ENCODE measurements around the gene NDUFB11. TPM values are rescaled to one million over a fixed set of nuclear protein-coding genes. Genes with fewer than 3 reads are reported as not detected.
A peak's percentile ranks its signal among the peaks of the same experiment; 100 is the strongest.

NDUFB11 gene
- total and polyA plus RNA-seq, 7 experiments from 2014 or later = 51.3 to 162 (median 58.8) TPM

- ChIA-PET CTCF (interaction anchor here (0.6 to 2.1 kb wide), 5 partner anchors 46 to 809 kb away, joined by 3 to 11 read pairs (median 5); partner anchors contain the start of genes NDUFB11 and RBM10), POLR2A (interaction anchor here (0.8 to 2.9 kb wide), 9 partner anchors 28 to 1768 kb away, joined by 3 to 25 read pairs (median 8); partner anchors contain the start of genes CDK16, NDUFB11, RBM10 and USP11)
- H3K27ac ChIP-seq (ENCODE audit: low read depth, low read length) = peak overlapping the region; percentile 79
- H3K4me3 Mint-ChIP-seq = peak overlapping the region; percentile 86 to 96 (median 93)
- intact Hi-C loops (cut with micrococcal nuclease) = loop anchor here (1.0 to 10.0 kb wide), 9 partner anchors 46 to 837 kb away; partner anchors contain the start of genes NDUFB11 (in 2 of the 2), ARAF (in 1 of the 2), ELK1 (in 1 of the 2) and SLC9A7 (in 1 of the 2)
- peaks cover 0 to 18% (median 0%) of the 10 kb centered on the region in 3 experiments for H3K36me3 ChIP-seq (ENCODE audit: control insufficient read depth in 2 of 3, insufficient read depth in 3 of 3, low read length in 3 of 3)
- peak overlapping the region; percentile 60 for H3K4me3 ChIP-seq (ENCODE audit: low read length)
- peaks cover 12 to 47% (median 36%) of the 10 kb centered on the region in 7 donors for H3K4me1 Mint-ChIP-seq
- H3K9me3 ChIP-seq (ENCODE audit: control insufficient read depth in 2 of 3, low read length in 3 of 3) = no peaks in the 10 kb centered on the region
- H3K27me3 ChIP-seq (ENCODE audit: control insufficient read depth in 2 of 2, insufficient read depth in 2 of 2, low read length in 2 of 2) = no peaks in the 10 kb centered on the region
- no peaks in the 10 kb centered on the region for H3K9me3 Mint-ChIP-seq
- no peaks in the 10 kb centered on the region for H3K27me3 Mint-ChIP-seq
- H3K36me3 Mint-ChIP-seq = peaks cover 0 to 10% (median 3%) of the 10 kb centered on the region in 5 donors
- peak; percentile 87 for ATAC-seq
- peak; percentile 43 to 85 (median 76) for DNase-seq
- H3K4me1 ChIP-seq (ENCODE audit: control insufficient read depth in 2 of 2, insufficient read depth in 2 of 2, low read length in 2 of 2) = peaks cover 5 to 6% of the 10 kb centered on the region in 2 donors
- peak overlapping the region; percentile 79 to 95 (median 92) for H3K27ac Mint-ChIP-seq
These were observed 46.2 kb upstream of the NDUFB11 start for GRCh38 chrX:47190445-47191269.

- H3K4me3 ChIP-seq (ENCODE audit: low read length) = no peak overlapping the region
- intact Hi-C loops (cut with micrococcal nuclease) = loop anchor here (1.0 to 10.0 kb wide), 9 partner anchors 46 to 837 kb away; partner anchors contain the start of genes NDUFB11 (in 2 of the 2), ARAF (in 1 of the 2), ELK1 (in 1 of the 2) and SLC9A7 (in 1 of the 2)
- H3K27ac ChIP-seq (ENCODE audit: low read depth, low read length) = peak overlapping the region; percentile 79
- H3K36me3 ChIP-seq (ENCODE audit: control insufficient read depth in 2 of 3, insufficient read depth in 3 of 3, low read length in 3 of 3) = peaks cover 0 to 26% (median 0%) of the 10 kb centered on the region in 3 experiments
- no peaks in the 10 kb centered on the region for H3K9me3 Mint-ChIP-seq
- no peaks in the 10 kb centered on the region for H3K9me3 ChIP-seq (ENCODE audit: control insufficient read depth in 2 of 3, low read length in 3 of 3)
- H3K36me3 Mint-ChIP-seq = peaks cover 0 to 11% (median 4%) of the 10 kb centered on the region in 5 donors
- no peaks in the 10 kb centered on the region for H3K27me3 ChIP-seq (ENCODE audit: control insufficient read depth in 2 of 2, insufficient read depth in 2 of 2, low read length in 2 of 2)
- H3K4me1 Mint-ChIP-seq = peaks cover 9 to 39% (median 30%) of the 10 kb centered on the region in 7 donors
- DNase-seq = no peak
- ChIA-PET CTCF (interaction anchor here (1.7 kb wide), 1 partner anchor 195 kb away, joined by 7 read pairs; no protein-coding TSS in a partner anchor), POLR2A (interaction anchor here (0.8 to 2.9 kb wide), 6 partner anchors 29 to 1768 kb away, joined by 3 to 25 read pairs (median 11); partner anchors contain the start of genes CDK16, NDUFB11, RBM10 and USP11)
- ATAC-seq = no peak
- H3K4me1 ChIP-seq (ENCODE audit: control insufficient read depth in 2 of 2, insufficient read depth in 2 of 2, low read length in 2 of 2) = peaks cover 4 to 6% of the 10 kb centered on the region in 2 donors
- H3K27me3 Mint-ChIP-seq = no peaks in the 10 kb centered on the region
- H3K27ac Mint-ChIP-seq = no peak overlapping the region
- H3K4me3 Mint-ChIP-seq = no peak overlapping the region
These were observed 45.4 kb upstream of the NDUFB11 start for GRCh38 chrX:47189906-47190305.

GRCh38 chrX:47187106-47187677, 42.7 kb upstream of the NDUFB11 start:
- ATAC-seq (no peak), DNase-seq (no peak)
- Histone ChIP-seq H3K27me3 (ENCODE audit: control insufficient read depth in 2 of 2, insufficient read depth in 2 of 2, low read length in 2 of 2) (no peaks in the 10 kb centered on the region), H3K36me3 (ENCODE audit: control insufficient read depth in 2 of 3, insufficient read depth in 3 of 3, low read length in 3 of 3) (peaks cover 0 to 32% (median 5%) of the 10 kb centered on the region in 3 experiments), H3K9me3 (ENCODE audit: control insufficient read depth in 2 of 3, low read length in 3 of 3) (no peaks in the 10 kb centered on the region), H3K4me1 (ENCODE audit: control insufficient read depth in 2 of 2, insufficient read depth in 2 of 2, low read length in 2 of 2) (no peaks in the 10 kb centered on the region), H3K27ac (ENCODE audit: low read depth, low read length) (no peak overlapping the region), H3K4me3 (ENCODE audit: low read length) (no peak overlapping the region)
- no peak overlapping the region for H3K4me3 Mint-ChIP-seq
- no peaks in the 10 kb centered on the region for H3K9me3 Mint-ChIP-seq
- H3K27ac Mint-ChIP-seq = peak overlapping the region in 1 of 9 donors; percentile 25
- peaks cover 0 to 14% (median 4%) of the 10 kb centered on the region in 5 donors for H3K36me3 Mint-ChIP-seq
- ChIA-PET CTCF (no interaction called here), POLR2A (no interaction called here)
- H3K27me3 Mint-ChIP-seq = no peaks in the 10 kb centered on the region
- peaks cover 0 to 17% (median 9%) of the 10 kb centered on the region in 7 donors for H3K4me1 Mint-ChIP-seq
- intact Hi-C loops (cut with micrococcal nuclease) = no loop called here

GRCh38 chrX:47186096-47186740, 41.7 kb upstream of the NDUFB11 start:
- ChIA-PET CTCF (no interaction called here), POLR2A (no interaction called here)
- no peak overlapping the region for H3K27ac Mint-ChIP-seq
- Histone ChIP-seq H3K4me1 (ENCODE audit: control insufficient read depth in 2 of 2, insufficient read depth in 2 of 2, low read length in 2 of 2) (no peaks in the 10 kb centered on the region), H3K4me3 (ENCODE audit: low read length) (no peak overlapping the region), H3K36me3 (ENCODE audit: control insufficient read depth in 2 of 3, insufficient read depth in 3 of 3, low read length in 3 of 3) (peaks cover 0 to 42% (median 5%) of the 10 kb centered on the region in 3 experiments), H3K27ac (ENCODE audit: low read depth, low read length) (no peak overlapping the region), H3K27me3 (ENCODE audit: control insufficient read depth in 2 of 2, insufficient read depth in 2 of 2, low read length in 2 of 2) (no peaks in the 10 kb centered on the region), H3K9me3 (ENCODE audit: control insufficient read depth in 2 of 3, low read length in 3 of 3) (no peaks in the 10 kb centered on the region)
- no peak for DNase-seq
- H3K4me3 Mint-ChIP-seq = no peak overlapping the region
- H3K9me3 Mint-ChIP-seq = no peaks in the 10 kb centered on the region
- no peak for ATAC-seq
- H3K27me3 Mint-ChIP-seq = no peaks in the 10 kb centered on the region
- intact Hi-C loops (cut with micrococcal nuclease) = no loop called here
- H3K36me3 Mint-ChIP-seq = peaks cover 0 to 19% (median 4%) of the 10 kb centered on the region in 5 donors
- peaks cover 0 to 10% (median 6%) of the 10 kb centered on the region in 7 donors for H3K4me1 Mint-ChIP-seq

GRCh38 chrX:47185241-47185640, 40.7 kb upstream of the NDUFB11 start:
- H3K4me3 Mint-ChIP-seq = no peak overlapping the region
- peaks cover 4 to 22% (median 4%) of the 10 kb centered on the region in 5 donors for H3K36me3 Mint-ChIP-seq
- ATAC-seq (no peak), DNase-seq (no peak)
- no peaks in the 10 kb centered on the region for H3K9me3 Mint-ChIP-seq
- POLR2A ChIA-PET = no interaction called here
- Histone ChIP-seq H3K27ac (ENCODE audit: low read depth, low read length) (no peak overlapping the region), H3K27me3 (ENCODE audit: control insufficient read depth in 2 of 2, insufficient read depth in 2 of 2, low read length in 2 of 2) (no peaks in the 10 kb centered on the region), H3K4me3 (ENCODE audit: low read length) (no peak overlapping the region), H3K36me3 (ENCODE audit: control insufficient read depth in 2 of 3, insufficient read depth in 3 of 3, low read length in 3 of 3) (peaks cover 0 to 46% (median 5%) of the 10 kb centered on the region in 3 experiments), H3K4me1 (ENCODE audit: control insufficient read depth in 2 of 2, insufficient read depth in 2 of 2, low read length in 2 of 2) (no peaks in the 10 kb centered on the region), H3K9me3 (ENCODE audit: control insufficient read depth in 2 of 3, low read length in 3 of 3) (no peaks in the 10 kb centered on the region)
- peaks cover 0 to 7% (median 0%) of the 10 kb centered on the region in 7 donors for H3K4me1 Mint-ChIP-seq
- intact Hi-C loops (cut with micrococcal nuclease) = no loop called here
- no peak overlapping the region for H3K27ac Mint-ChIP-seq
- H3K27me3 Mint-ChIP-seq = no peaks in the 10 kb centered on the region
- CTCF ChIA-PET = no interaction called here

- Histone ChIP-seq H3K4me1 (ENCODE audit: control insufficient read depth in 2 of 2, insufficient read depth in 2 of 2, low read length in 2 of 2) (no peaks in the 10 kb centered on the region), H3K36me3 (ENCODE audit: control insufficient read depth in 2 of 3, insufficient read depth in 3 of 3, low read length in 3 of 3) (peaks cover 0 to 52% (median 5%) of the 10 kb centered on the region in 3 experiments), H3K27me3 (ENCODE audit: control insufficient read depth in 2 of 2, insufficient read depth in 2 of 2, low read length in 2 of 2) (no peaks in the 10 kb centered on the region), H3K4me3 (ENCODE audit: low read length) (no peak overlapping the region), H3K9me3 (ENCODE audit: control insufficient read depth in 2 of 3, low read length in 3 of 3) (no peaks in the 10 kb centered on the region), H3K27ac (ENCODE audit: low read depth, low read length) (no peak overlapping the region)
- peak overlapping the region in 1 of 10 donors; percentile 13 for H3K4me3 Mint-ChIP-seq
- H3K36me3 Mint-ChIP-seq = peaks cover 4 to 24% (median 4%) of the 10 kb centered on the region in 5 donors
- no peak for ATAC-seq
- H3K27me3 Mint-ChIP-seq = no peaks in the 10 kb centered on the region
- intact Hi-C loops (cut with micrococcal nuclease) = no loop called here
- DNase-seq = no peak
- POLR2A ChIA-PET = no interaction called here
- H3K27ac Mint-ChIP-seq = no peak overlapping the region
- CTCF ChIA-PET = no interaction called here
- peaks cover 0 to 7% (median 0%) of the 10 kb centered on the region in 7 donors for H3K4me1 Mint-ChIP-seq
- H3K9me3 Mint-ChIP-seq = no peaks in the 10 kb centered on the region
These were observed 40.0 kb upstream of the NDUFB11 start for GRCh38 chrX:47184486-47184885.

All from naive thymus-derived CD4-positive, alpha-beta T cell (primary cell).